AG04450 (cell line): Measurements from ENCODE around the gene CIB4. TPM values are rescaled to one million over a fixed set of nuclear protein-coding genes. Genes with fewer than 3 reads are reported as not detected.

Experiments used
- CTCF ChIA-PET: fragments of 300-600, 350-600 bp; formaldehyde crosslinking; extraction: SDS; loops from one replicate; lab custom pipeline; 2022; ENCODE audit warnings: antibody characterized with exemption, inconsistent platforms; lab: Charles Lee
- POLR2A ChIA-PET: fragments of 350-600 bp; formaldehyde crosslinking; extraction: SDS; loops from one replicate; lab custom pipeline; 2021; ENCODE audit warnings: antibody characterized with exemption, inconsistent platforms; lab: Yijun Ruan, JAX
- DNase-seq: peaks from one replicate; pipeline ENCODE4 v3.0.0-alpha.2; 2011; ENCODE audit warnings: low read depth, low spot score
- H3K27ac ChIP-seq: one replicate; pipeline ENCODE4 v1.5.1; 2012; ENCODE audit warnings: low read depth, low read length, control low read depth
- H3K27me3 ChIP-seq: one replicate; pipeline ENCODE4 v1.6.0; 2012; ENCODE audit warnings: low read length; ENCODE audit not compliant: control insufficient read depth, insufficient read depth
- H3K4me3 ChIP-seq: 2 replicates; pipeline ENCODE4 v1.5.1; 2011; ENCODE audit warnings: mild to moderate bottlenecking, low read depth, low read length, control low read depth
- H3K9me3 ChIP-seq: 2 replicates; pipeline ENCODE4 v1.5.1; 2012; ENCODE audit warnings: low read length; ENCODE audit not compliant: control insufficient read depth, insufficient read depth
- polyA plus RNA-seq: library from polyadenylated mRNA; depleted of rRNA; stranded (reverse); fragments of >200 nt; gene quantifications from 2 replicates; pipeline ENCODE4 v1.2.3, GENCODE V29; 2011
- TF ChIP-seq, protein P1 (sequence below): IDR thresholded peaks from 2 replicates; pipeline ENCODE4 v1.5.1; 2011; ENCODE audit warnings: low read depth, low read length, control low read depth, inconsistent platforms

The CIB4 gene
- polyA plus RNA-seq, 1 experiment: not detected

DNA sequence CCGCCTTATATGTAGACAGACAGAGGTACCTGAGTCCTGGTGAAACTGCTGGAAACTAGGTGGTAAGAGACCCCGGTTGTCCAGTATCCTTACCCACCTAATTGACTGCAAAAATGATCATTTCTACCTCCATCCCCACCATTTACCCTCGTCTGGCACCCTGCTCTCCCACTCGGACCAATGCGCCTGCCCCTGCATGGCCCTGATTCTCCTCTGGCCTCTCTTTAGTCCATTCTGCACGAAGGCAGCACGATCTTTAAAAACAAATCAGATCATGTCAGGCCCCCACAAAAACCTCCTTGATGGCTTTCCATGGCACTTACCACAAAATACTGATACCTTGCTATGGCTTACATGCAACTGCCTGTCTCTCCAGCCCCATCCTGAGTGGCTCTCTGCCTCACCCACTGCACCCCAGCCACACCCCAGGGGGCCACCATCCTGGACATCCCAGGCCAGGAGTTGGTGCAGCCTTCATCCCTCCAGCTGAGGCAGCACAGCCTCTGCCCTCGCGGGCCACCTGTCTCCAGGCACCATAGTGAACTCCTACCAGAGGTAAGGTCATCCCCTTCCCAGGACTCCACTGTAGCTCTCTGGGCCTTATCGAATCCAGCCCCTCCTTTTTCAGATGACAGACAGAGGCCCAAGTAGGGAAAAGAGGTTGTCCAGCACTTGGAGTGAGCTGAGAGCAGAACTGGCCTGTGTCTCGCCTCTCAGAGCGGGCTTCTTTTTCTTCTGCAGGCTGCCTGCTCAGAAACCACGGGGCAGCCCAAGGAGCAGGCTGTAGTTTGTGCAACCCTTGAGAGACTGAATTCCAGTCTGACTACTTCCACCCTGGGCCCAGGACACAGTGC is 12.3 kb upstream of the CIB4 start:
- Histone ChIP-seq H3K27ac (no peak overlapping the region), H3K4me3 (no peak overlapping the region), H3K9me3 (peaks cover 3% of the 10 kb centered on the region; the same call in 1 of the 2 replicates), H3K27me3 (peaks cover 46% of the 10 kb centered on the region)
- no peak for DNase-seq
- CTCF ChIA-PET: no interaction called here
- POLR2A ChIA-PET: no interaction called here
- TF ChIP-seq, protein P1, sequence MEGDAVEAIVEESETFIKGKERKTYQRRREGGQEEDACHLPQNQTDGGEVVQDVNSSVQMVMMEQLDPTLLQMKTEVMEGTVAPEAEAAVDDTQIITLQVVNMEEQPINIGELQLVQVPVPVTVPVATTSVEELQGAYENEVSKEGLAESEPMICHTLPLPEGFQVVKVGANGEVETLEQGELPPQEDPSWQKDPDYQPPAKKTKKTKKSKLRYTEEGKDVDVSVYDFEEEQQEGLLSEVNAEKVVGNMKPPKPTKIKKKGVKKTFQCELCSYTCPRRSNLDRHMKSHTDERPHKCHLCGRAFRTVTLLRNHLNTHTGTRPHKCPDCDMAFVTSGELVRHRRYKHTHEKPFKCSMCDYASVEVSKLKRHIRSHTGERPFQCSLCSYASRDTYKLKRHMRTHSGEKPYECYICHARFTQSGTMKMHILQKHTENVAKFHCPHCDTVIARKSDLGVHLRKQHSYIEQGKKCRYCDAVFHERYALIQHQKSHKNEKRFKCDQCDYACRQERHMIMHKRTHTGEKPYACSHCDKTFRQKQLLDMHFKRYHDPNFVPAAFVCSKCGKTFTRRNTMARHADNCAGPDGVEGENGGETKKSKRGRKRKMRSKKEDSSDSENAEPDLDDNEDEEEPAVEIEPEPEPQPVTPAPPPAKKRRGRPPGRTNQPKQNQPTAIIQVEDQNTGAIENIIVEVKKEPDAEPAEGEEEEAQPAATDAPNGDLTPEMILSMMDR: no peak

DNA sequence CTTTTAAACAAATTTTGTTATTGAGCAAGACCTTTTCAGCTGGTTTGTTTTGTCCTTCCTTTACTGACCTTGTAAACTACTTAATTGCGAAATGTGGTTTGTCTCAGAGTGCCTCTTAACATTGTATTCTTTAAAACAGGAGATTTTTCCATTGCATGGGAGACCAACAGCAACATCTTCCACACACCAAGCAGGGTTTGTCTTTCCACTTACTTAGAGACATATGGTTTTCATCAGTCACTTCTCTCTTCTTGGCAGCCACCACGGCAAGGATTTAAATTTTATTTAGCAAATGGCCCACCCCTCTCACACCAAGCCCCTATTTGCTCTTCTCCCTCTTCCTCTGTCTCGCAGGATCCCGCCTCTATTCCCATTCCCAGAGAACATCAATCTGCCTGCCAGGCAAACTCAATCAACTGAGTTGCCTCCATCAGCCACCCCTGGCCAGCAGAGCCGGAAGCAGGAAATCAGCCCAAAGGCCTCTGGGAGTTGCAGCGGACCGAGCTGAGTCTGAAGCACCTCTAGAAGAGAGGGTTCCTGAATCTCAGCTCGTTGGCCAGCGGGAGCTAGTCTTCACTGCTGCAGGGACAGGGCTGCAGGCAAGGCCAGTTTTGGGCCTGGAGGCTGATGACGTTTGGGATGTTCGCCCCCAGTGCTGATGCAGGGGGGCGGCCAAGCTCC is 11.3 kb upstream of the CIB4 start:
- CTCF ChIA-PET: no interaction called here
- peak; percentile 6 for DNase-seq
- TF ChIP-seq, protein P1: no peak
- POLR2A ChIA-PET: no interaction called here
- Histone ChIP-seq H3K27ac (no peak overlapping the region), H3K9me3 (peaks cover 3% of the 10 kb centered on the region; the same call in 1 of the 2 replicates), H3K27me3 (peaks cover 54% of the 10 kb centered on the region), H3K4me3 (no peak overlapping the region)

DNA sequence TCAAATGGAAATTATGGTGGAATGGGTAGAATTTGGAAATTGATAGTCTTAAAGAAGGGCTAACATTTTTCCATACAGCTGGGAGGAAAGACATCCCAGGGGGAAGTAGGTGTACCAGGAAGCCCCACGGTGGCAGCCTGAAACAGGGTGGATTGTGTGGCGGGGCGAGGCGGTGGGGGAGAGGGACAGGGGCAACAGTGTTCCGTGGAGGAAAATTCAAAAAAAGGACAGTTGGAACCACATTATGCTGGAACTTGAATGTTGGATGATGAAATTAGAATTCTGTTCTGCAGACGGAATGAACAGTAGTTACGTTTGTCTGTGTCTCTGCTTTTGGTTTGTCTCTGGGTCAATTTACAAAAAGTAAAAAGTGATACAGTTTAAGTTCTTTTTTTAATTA is 10.6 kb upstream of the CIB4 start:
- Histone ChIP-seq H3K27ac (no peak overlapping the region), H3K9me3 (peaks cover 3% of the 10 kb centered on the region; the same call in 1 of the 2 replicates), H3K27me3 (peaks cover 60% of the 10 kb centered on the region), H3K4me3 (no peak overlapping the region)
- no peak for DNase-seq
- TF ChIP-seq, protein P1: no peak
- ChIA-PET CTCF (interaction anchor here (0.7 to 1.7 kb wide), 2 partner anchors 46 to 117 kb away, joined by 3 to 11 read pairs; no protein-coding TSS in a partner anchor), POLR2A (no interaction called here)

DNA sequence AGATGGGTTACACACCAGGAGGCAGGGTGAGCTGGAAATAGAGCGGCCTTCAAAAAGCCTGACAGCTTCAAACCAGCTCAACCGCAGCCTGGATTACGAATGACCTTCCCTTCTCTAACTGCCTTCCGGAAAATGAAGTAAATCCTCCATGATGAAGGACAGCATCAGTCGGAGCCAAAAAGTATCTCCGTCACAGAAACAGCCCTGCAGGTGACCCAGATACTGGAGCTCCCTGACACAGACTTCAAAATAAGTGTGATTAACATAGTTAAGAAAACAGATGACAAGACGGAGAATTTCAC is 10.3 kb upstream of the CIB4 start:
- CTCF ChIA-PET: interaction anchor here (0.7 to 1.7 kb wide), 3 partner anchors 46 to 118 kb away, joined by 3 to 11 read pairs (median 3); no protein-coding TSS in a partner anchor
- no peak for DNase-seq
- peaks cover 63% of the 10 kb centered on the region for H3K27me3 ChIP-seq

More for the DNA sequence above, 10.3 kb upstream of the CIB4 start:
- peak overlapping the region; percentile 21 for H3K27ac ChIP-seq
- POLR2A ChIA-PET: no interaction called here
- TF ChIP-seq, protein P1: no peak
- H3K9me3 ChIP-seq: peaks cover 3% of the 10 kb centered on the region; the same call in 1 of the 2 replicates
- no peak overlapping the region for H3K4me3 ChIP-seq
